SU-DHL-6 (cell line): ENCODE results near the gene MED20.

Experiments used
- H2AFZ ChIP-seq: fragments of 200-600 bp; sonication (generic); 2 replicates; pipeline ENCODE4 v1.6.1; 2014; ENCODE audit warnings: low read depth, mild to moderate bottlenecking, moderate library complexity, mixed read lengths, antibody characterized with exemption, low read length; ENCODE audit not compliant: severe bottlenecking
- H3F3A ChIP-seq: fragments of 200-600 bp; shearing (Covaris generic); 2 replicates; pipeline ENCODE4 v1.6.0; 2016; ENCODE audit warnings: antibody characterized with exemption, mild to moderate bottlenecking; ENCODE audit not compliant: insufficient read depth
- H3K27ac ChIP-seq: fragments of 200-600 bp; sonication (generic); 2 replicates; pipeline ENCODE4 v1.5.1; 2016; ENCODE audit warnings: low read depth, mild to moderate bottlenecking, low read length, moderate library complexity, mixed read lengths
- H3K27me3 ChIP-seq: fragments of 200-600 bp; sonication (generic), shearing (Covaris generic); 2 replicates; pipeline ENCODE4 v1.6.0; 2014; ENCODE audit warnings: mild to moderate bottlenecking, low read length
- H3K36me3 ChIP-seq: fragments of 200-600 bp; sonication (generic); 2 replicates; pipeline ENCODE4 v1.6.1; 2014; ENCODE audit warnings: mild to moderate bottlenecking, low read length, mixed read lengths
- H3K4me2 ChIP-seq: fragments of 300-600, 200-600 bp; shearing (Covaris generic), sonication (generic); 2 replicates; pipeline ENCODE4 v1.6.0; 2014; ENCODE audit warnings: low read length, low read depth, mild to moderate bottlenecking; ENCODE audit not compliant: poor library complexity, severe bottlenecking
- H3K4me3 ChIP-seq: fragments of 200-600 bp; sonication (generic); 2 replicates; pipeline ENCODE4 v1.5.1; 2014; ENCODE audit warnings: antibody characterized with exemption, low read length, mild to moderate bottlenecking, mixed read lengths; ENCODE audit not compliant: insufficient read depth, poor library complexity, severe bottlenecking
- H3K79me2 ChIP-seq: fragments of 200-600 bp; sonication (generic); 2 replicates; pipeline ENCODE4 v1.6.1; 2014; ENCODE audit warnings: mild to moderate bottlenecking, low read length, moderate library complexity; ENCODE audit not compliant: insufficient read depth
- H3K9ac ChIP-seq: fragments of 200-600 bp; sonication (generic); 2 replicates; pipeline ENCODE4 v1.7.0; 2014; ENCODE audit warnings: mild to moderate bottlenecking, low read length
- H3K9me2 ChIP-seq: fragments of 200-600 bp; sonication (generic); replicated peaks from 2 replicates; pipeline ENCODE4 v1.6.1; 2014; ENCODE audit warnings: low read length; ENCODE audit not compliant: insufficient read depth
- H3K9me3 ChIP-seq: fragments of 200-600 bp; sonication (generic); 2 replicates; pipeline ENCODE4 v1.6.1; 2014; ENCODE audit warnings: low read length, mixed read lengths; ENCODE audit not compliant: insufficient read depth
- H4K20me1 ChIP-seq: fragments of 200-600 bp; sonication (generic); 2 replicates; pipeline ENCODE4 v1.6.1; 2014; ENCODE audit warnings: low read depth, mild to moderate bottlenecking, antibody characterized with exemption, low read length, moderate library complexity, mixed read lengths
- CTCF ChIP-seq: fragments of 200-600 bp; sonication (generic); IDR thresholded peaks from one replicate; pipeline ENCODE4 v1.5.1; 2017; ENCODE audit warnings: antibody characterized with exemption, mild to moderate bottlenecking, low read length, moderate library complexity; ENCODE audit not compliant: insufficient read depth, poor library complexity, severe bottlenecking
- EZH2phosphoT487 ChIP-seq: fragments of 200-600 bp; sonication (generic), shearing (Covaris generic); conservative IDR thresholded peaks from 2 replicates; pipeline ENCODE4 v1.6.1; 2018; ENCODE audit warnings: mild to moderate bottlenecking, antibody characterized with exemption, low read length, moderate library complexity, mixed read lengths

Gene MED20

GRCh38 chr6:41939848-41940758, 19.2 kb upstream of the MED20 start:
- no peaks in the 10 kb centered on the region for H3K9me2 ChIP-seq
- peaks cover 60% of the 10 kb centered on the region for H3F3A ChIP-seq
- H2AFZ ChIP-seq = no peak overlapping the region
- peak overlapping the region; percentile 91 for H3K9ac ChIP-seq
- H3K36me3 ChIP-seq = peaks cover 9% of the 10 kb centered on the region; the same call in 1 of the 2 replicates
- no peaks in the 10 kb centered on the region; the same call in 1 of the 2 replicates for H4K20me1 ChIP-seq
- peak overlapping the region; percentile 83 for H3K4me3 ChIP-seq
- peaks cover 48% of the 10 kb centered on the region for H3K79me2 ChIP-seq
- TF ChIP-seq EZH2phosphoT487 (no peak), CTCF (no peak)
- no peaks in the 10 kb centered on the region for H3K27me3 ChIP-seq
- H3K9me3 ChIP-seq = no peaks in the 10 kb centered on the region
- peak overlapping the region; percentile 83 for H3K27ac ChIP-seq
- peak overlapping the region; percentile 68 for H3K4me2 ChIP-seq

GRCh38 chr6:41939176-41939847, 18.4 kb upstream of the MED20 start:
- H2AFZ ChIP-seq = no peak overlapping the region
- TF ChIP-seq EZH2phosphoT487 = no peak
- no peak for TF ChIP-seq CTCF
- peaks cover 11% of the 10 kb centered on the region; the same call in 1 of the 2 replicates for H3K36me3 ChIP-seq
- no peaks in the 10 kb centered on the region for H3K9me3 ChIP-seq
- peak overlapping the region; percentile 83 for H3K4me3 ChIP-seq
- H3K9me2 ChIP-seq = no peaks in the 10 kb centered on the region
- peak overlapping the region; percentile 91 for H3K9ac ChIP-seq
- peaks cover 68% of the 10 kb centered on the region for H3F3A ChIP-seq
- H4K20me1 ChIP-seq = no peaks in the 10 kb centered on the region; the same call in 1 of the 2 replicates
- H3K79me2 ChIP-seq = peaks cover 48% of the 10 kb centered on the region
- peak overlapping the region; percentile 83 for H3K27ac ChIP-seq
- H3K4me2 ChIP-seq = peak overlapping the region; percentile 68
- no peaks in the 10 kb centered on the region for H3K27me3 ChIP-seq

- peak overlapping the region; percentile 68 for H3K4me2 ChIP-seq
- peak overlapping the region; percentile 91 for H3K9ac ChIP-seq
- TF ChIP-seq CTCF (no peak), EZH2phosphoT487 (no peak)
- peak overlapping the region; percentile 83 for H3K4me3 ChIP-seq
- H3K36me3 ChIP-seq = peaks cover 14% of the 10 kb centered on the region; the same call in 1 of the 2 replicates
- no peaks in the 10 kb centered on the region for H3K27me3 ChIP-seq
- H2AFZ ChIP-seq = no peak overlapping the region
- H3K9me3 ChIP-seq = no peaks in the 10 kb centered on the region
- H4K20me1 ChIP-seq = no peaks in the 10 kb centered on the region; the same call in 1 of the 2 replicates
- H3F3A ChIP-seq = peaks cover 70% of the 10 kb centered on the region
- peak overlapping the region; percentile 83 for H3K27ac ChIP-seq
- peaks cover 48% of the 10 kb centered on the region for H3K79me2 ChIP-seq
- no peaks in the 10 kb centered on the region for H3K9me2 ChIP-seq
Measured at GRCh38 chr6:41938590-41939175, 17.7 kb upstream of the MED20 start.
